T-cell (primary cell): ENCODE measurements around the gene CCDC149. TPM values are rescaled to one million over a fixed set of nuclear protein-coding genes. Genes with fewer than 3 reads are reported as not detected.

Experiments used
- ATAC-seq, 4 experiments: fragments of 200-7000 bp in 3 of 4; fragments of 150-1000 bp in 1 of 4; cut with Tn5 transposase; replicated peaks in 1 of 4; 1 replicate in 3 of 4; 2 replicates in 1 of 4; pipeline ENCODE4 v1.10.0; 2021; ENCODE audit warnings: moderate library complexity in 3 of 4, mild to moderate bottlenecking in 2 of 4, moderate number of reproducible peaks in 1 of 4
- CTCF ChIA-PET, 2 donors: fragments of 300-600 bp; sonication (Branson Sonifier 250); formaldehyde crosslinking; loops; one replicate each; lab custom pipeline; 2022; ENCODE audit warnings: antibody characterized with exemption in 2 of 2; lab: Charles Lee
- POLR2A ChIA-PET, 2 donors: fragments of 300-600 bp; sonication (Branson Sonifier 250); formaldehyde crosslinking; loops; one replicate each; lab custom pipeline; 2022; ENCODE audit warnings: antibody characterized with exemption in 2 of 2; lab: Charles Lee
- DNase-seq, 35 experiments: peaks; one replicate each; pipeline versions ENCODE4 v3.0.0 to v3.0.0-alpha.2; 2013 to 2023
- H3K27ac ChIP-seq: one replicate; pipeline ENCODE4 v1.5.1; 2013; ENCODE audit warnings: low read length
- H3K27me3 ChIP-seq, 2 experiments: replicated peaks in 1 of 2; 1 replicate in 1 of 2; 2 replicates in 1 of 2; pipeline versions ENCODE4 v1.6.1 to v1.7.0; 2013; ENCODE audit warnings: low read length in 1 of 2, mixed read lengths in 1 of 2; ENCODE audit not compliant: control insufficient read depth in 2 of 2, insufficient read depth in 2 of 2; ENCODE audit errors: extremely low read depth in 1 of 2
- H3K36me3 ChIP-seq, 2 donors: 1 replicate in 1 of 2; 2 replicates in 1 of 2; pipeline versions ENCODE4 v1.6.1 to v1.7.0; 2013; ENCODE audit warnings: low read length in 1 of 2; ENCODE audit not compliant: control insufficient read depth in 2 of 2, insufficient read depth in 1 of 2; ENCODE audit errors: extremely low read depth in 1 of 2
- H3K4me1 ChIP-seq, 2 experiments: 1 replicate in 1 of 2; 2 replicates in 1 of 2; pipeline versions ENCODE4 v1.6.1 to v1.7.0; 2013; ENCODE audit warnings: low read length in 2 of 2, mixed read lengths in 1 of 2; ENCODE audit not compliant: insufficient read depth in 2 of 2, control insufficient read depth in 1 of 2; ENCODE audit errors: extremely low read depth in 1 of 2
- H3K4me3 ChIP-seq, 2 donors: 1 replicate in 1 of 2; 2 replicates in 1 of 2; pipeline versions ENCODE4 v1.5.1 to v1.7.0; 2013; ENCODE audit warnings: mild to moderate bottlenecking in 2 of 2, low read length in 1 of 2, moderate library complexity in 1 of 2; ENCODE audit not compliant: control insufficient read depth in 1 of 2; ENCODE audit errors: extremely low read depth in 1 of 2
- H3K9me3 ChIP-seq: 2 replicates; pipeline ENCODE4 v1.7.0; 2013
- H3K27ac Mint-ChIP-seq, 2 donors: one replicate each; pipeline ENCODE4 v1.8.0; 2020 to 2021; ENCODE audit warnings: mild to moderate bottlenecking in 2 of 2, mixed read lengths in 2 of 2
- H3K27me3 Mint-ChIP-seq, 2 donors: one replicate each; pipeline ENCODE4 v1.8.0; 2021 to 2022; ENCODE audit warnings: mixed read lengths in 2 of 2
- H3K36me3 Mint-ChIP-seq: one replicate; pipeline ENCODE4 v1.8.0; 2021; ENCODE audit warnings: mixed read lengths
- H3K4me1 Mint-ChIP-seq, 3 donors: one replicate each; pipeline ENCODE4 v1.8.0; 2020 to 2022; ENCODE audit warnings: mixed read lengths in 3 of 3, mild to moderate bottlenecking in 1 of 3
- H3K4me3 Mint-ChIP-seq, 3 donors: one replicate each; pipeline ENCODE4 v1.8.0; 2020 to 2022; ENCODE audit warnings: mild to moderate bottlenecking in 3 of 3, mixed read lengths in 3 of 3, moderate library complexity in 3 of 3
- H3K9me3 Mint-ChIP-seq, 3 donors: one replicate each; pipeline ENCODE4 v1.8.0; 2020 to 2022; ENCODE audit warnings: mixed read lengths in 3 of 3
- WGBS: methylation state at CpG from one replicate; pipeline ENCODE4 v1.1.5; 2013; ENCODE audit warnings: missing lambda C conversion rate; ENCODE audit not compliant: insufficient coverage; 5-methylcytosine and 5-hydroxymethylcytosine counted together
- total RNA-seq, 35 experiments: library from RNA in 6 of 35; stranded (reverse) in 6 of 35; fragments of 120-200 nt in 1 of 35; gene quantifications; one replicate each; pipeline versions ENCODE4 v1.2.1 to v1.2.4 and lab custom pipeline; 2013 to 2026

CCDC149 gene
- total RNA-seq, 5 donors from 2014 or later (not counting 1 experiment from before 2014, with no cell fraction given) = 0.20 to 0.41 (median 0.25) TPM; not detected in 2

GRCh38 chr4:24768006-24768405 lies 144.8 kb downstream of the CCDC149 start:
- Mint-ChIP-seq H3K4me1 (no peaks in the 10 kb centered on the region), H3K4me3 (no peak overlapping the region), H3K9me3 (peaks cover 0 to 8% (median 4%) of the 10 kb centered on the region in 3 donors), H3K36me3 (no peaks in the 10 kb centered on the region), H3K27ac (no peak overlapping the region), H3K27me3 (peaks cover 0 to 11% of the 10 kb centered on the region in 2 donors)
- ATAC-seq (no peak), DNase-seq (no peak)
- H3K27me3 ChIP-seq = no peaks in the 10 kb centered on the region
- 65% methylated on average over 3 of the region's 5 CpGs for WGBS
- no peaks in the 10 kb centered on the region for H3K36me3 ChIP-seq
- H3K4me1 ChIP-seq = no peaks in the 10 kb centered on the region
- ChIA-PET CTCF (interaction anchor here in 1 of 2 donors (0.5 kb wide), 1 partner anchor 28 kb away, joined by 3 read pairs; no protein-coding TSS in a partner anchor), POLR2A (no interaction called here)
- no peak overlapping the region for H3K4me3 ChIP-seq
- H3K27ac ChIP-seq = no peak overlapping the region
- no peaks in the 10 kb centered on the region for H3K9me3 ChIP-seq

GRCh38 chr4:24765376-24765988 lies 147.4 kb downstream of the CCDC149 start:
- H3K4me3 Mint-ChIP-seq = no peak overlapping the region
- H3K27me3 ChIP-seq = no peaks in the 10 kb centered on the region

GRCh38 chr4:24764345-24764744 lies 148.5 kb downstream of the CCDC149 start:
- no peaks in the 10 kb centered on the region for H3K27me3 ChIP-seq
- H3K27me3 Mint-ChIP-seq = peaks cover 0 to 6% of the 10 kb centered on the region in 2 donors
- H3K4me1 ChIP-seq = no peaks in the 10 kb centered on the region
- no peaks in the 10 kb centered on the region for H3K9me3 ChIP-seq
- H3K4me3 Mint-ChIP-seq = no peak overlapping the region
- WGBS = 80% methylated on average over 1 of the region's 3 CpGs
- ATAC-seq (no peak), DNase-seq (no peak)
- H3K27ac Mint-ChIP-seq = no peak overlapping the region
- ChIA-PET POLR2A (no interaction called here), CTCF (no interaction called here)
- H3K36me3 Mint-ChIP-seq = no peaks in the 10 kb centered on the region
- no peaks in the 10 kb centered on the region for H3K4me1 Mint-ChIP-seq
- no peak overlapping the region for H3K4me3 ChIP-seq
- no peaks in the 10 kb centered on the region for H3K36me3 ChIP-seq
- H3K9me3 Mint-ChIP-seq = peaks cover 0 to 4% (median 0%) of the 10 kb centered on the region in 3 donors
- no peak overlapping the region for H3K27ac ChIP-seq

More at GRCh38 chr4:24765376-24765988, 147.4 kb downstream of the CCDC149 start:
- H3K36me3 Mint-ChIP-seq = no peaks in the 10 kb centered on the region
- Histone ChIP-seq H3K4me1 (no peaks in the 10 kb centered on the region), H3K36me3 (no peaks in the 10 kb centered on the region), H3K9me3 (no peaks in the 10 kb centered on the region), H3K27ac (no peak overlapping the region), H3K4me3 (no peak overlapping the region)
- no peaks in the 10 kb centered on the region for H3K4me1 Mint-ChIP-seq
- H3K27ac Mint-ChIP-seq = no peak overlapping the region
- ChIA-PET POLR2A (no interaction called here), CTCF (no interaction called here)
- no peak for DNase-seq
- 80% methylated on average over 4 of the region's 4 CpGs for WGBS
- H3K27me3 Mint-ChIP-seq = peaks cover 0 to 6% of the 10 kb centered on the region in 2 donors
- ATAC-seq = no peak
- peaks cover 0 to 4% (median 0%) of the 10 kb centered on the region in 3 donors for H3K9me3 Mint-ChIP-seq

- Mint-ChIP-seq H3K4me3 (no peak overlapping the region), H3K27ac (no peak overlapping the region), H3K27me3 (peaks cover 0 to 6% of the 10 kb centered on the region in 2 donors), H3K4me1 (no peaks in the 10 kb centered on the region), H3K9me3 (peaks cover 0 to 6% (median 4%) of the 10 kb centered on the region in 3 donors), H3K36me3 (no peaks in the 10 kb centered on the region)
- ChIA-PET CTCF (no interaction called here), POLR2A (no interaction called here)
- Histone ChIP-seq H3K4me1 (no peaks in the 10 kb centered on the region), H3K4me3 (no peak overlapping the region), H3K27ac (no peak overlapping the region), H3K36me3 (no peaks in the 10 kb centered on the region), H3K27me3 (no peaks in the 10 kb centered on the region), H3K9me3 (no peaks in the 10 kb centered on the region)
- 83% methylated on average over 1 of the region's 5 CpGs for WGBS
- DNase-seq = no peak
- no peak for ATAC-seq
These were observed 149.1 kb downstream of the CCDC149 start for GRCh38 chr4:24763631-24764297.

Other genes with a start within 250 kb of the CCDC149 start
- under 1 TPM in 3 of 5 donors, not detected in 2; 0.23 to 0.35 (median 0.28) TPM for gene SOD3, start 117.5 kb downstream of the CCDC149 start, total RNA-seq
- under 1 TPM in 1 of 5 donors, not detected in 4; 0.03 TPM for gene LGI2, start 117.9 kb upstream of the CCDC149 start, total RNA-seq
- gene SEPSECS, start 247.4 kb upstream of the CCDC149 start, total RNA-seq = 10 to 100 TPM; 12.4 to 16.2 (median 15.0) TPM